ENCODE measurements around the gene NRCAM.

DNA sequence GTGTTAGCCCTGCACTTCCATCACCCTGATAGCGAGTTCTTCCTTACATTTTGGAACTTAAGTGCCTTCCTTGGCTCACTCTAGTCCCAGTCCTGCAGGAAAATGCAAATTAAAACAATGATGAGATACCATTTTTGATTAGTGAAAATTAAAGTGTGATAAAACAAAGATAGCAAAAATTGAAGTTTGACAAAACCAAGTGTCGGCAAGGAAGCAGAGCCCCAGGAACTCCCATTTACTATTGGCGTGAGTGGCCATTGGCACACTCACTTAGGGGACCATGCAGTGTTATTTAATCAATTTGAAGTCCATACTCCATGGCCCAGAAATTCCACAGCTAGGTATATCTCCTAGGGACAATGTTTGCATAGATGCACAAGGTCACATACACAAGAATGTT is 354.5 kb downstream of the NRCAM start:
- TF ChIP-seq FOXM1 (IDR thresholded peaks at IDR 0.05; ENCODE audit: borderline replicate concordance) = no peak
- TF ChIP-seq ARNT (IDR thresholded peaks at IDR 0.05) = no peak
- TF ChIP-seq LEF1 (IDR thresholded peaks at IDR 0.05; ENCODE audit: borderline replicate concordance) = no peak
- TF ChIP-seq FOXA1 (IDR thresholded peaks at IDR 0.05) = no peak
- TF ChIP-seq ZNF384 (IDR thresholded peaks at IDR 0.05) = no peak
- TF ChIP-seq HDGF (IDR thresholded peaks at IDR 0.05; ENCODE audit: borderline replicate concordance) = no peak
- TF ChIP-seq SP1 (IDR thresholded peaks at IDR 0.05) = no peak
- no peak for TF ChIP-seq SUZ12 (IDR thresholded peaks at IDR 0.05)
- TF ChIP-seq ELF4 (IDR thresholded peaks at IDR 0.05) = no peak
- no peak for TF ChIP-seq TARDBP (IDR thresholded peaks at IDR 0.05)
- TF ChIP-seq L3MBTL2 (conservative IDR thresholded peaks at IDR 0.05) = no peak
